A549 treated with CpdA at 1 μM for 4 hours (cell line): ENCODE measurements around the gene WDR13. TPM values are rescaled to one million over a fixed set of nuclear protein-coding genes. Genes with fewer than 3 reads are reported as not detected.

Experiments
- total RNA-seq: library from RNA; stranded (reverse); fragments of 200-300 nt; extraction: Qiagen RNA extraction; gene quantifications from 5 replicates; pipeline ENCODE4 v1.2.3, GENCODE V29; 2022; ENCODE audit warnings: low read depth

The WDR13 gene
- 48.4 to 73.1 TPM (median 64.9 TPM) in 5 replicates for total RNA-seq

DNA sequence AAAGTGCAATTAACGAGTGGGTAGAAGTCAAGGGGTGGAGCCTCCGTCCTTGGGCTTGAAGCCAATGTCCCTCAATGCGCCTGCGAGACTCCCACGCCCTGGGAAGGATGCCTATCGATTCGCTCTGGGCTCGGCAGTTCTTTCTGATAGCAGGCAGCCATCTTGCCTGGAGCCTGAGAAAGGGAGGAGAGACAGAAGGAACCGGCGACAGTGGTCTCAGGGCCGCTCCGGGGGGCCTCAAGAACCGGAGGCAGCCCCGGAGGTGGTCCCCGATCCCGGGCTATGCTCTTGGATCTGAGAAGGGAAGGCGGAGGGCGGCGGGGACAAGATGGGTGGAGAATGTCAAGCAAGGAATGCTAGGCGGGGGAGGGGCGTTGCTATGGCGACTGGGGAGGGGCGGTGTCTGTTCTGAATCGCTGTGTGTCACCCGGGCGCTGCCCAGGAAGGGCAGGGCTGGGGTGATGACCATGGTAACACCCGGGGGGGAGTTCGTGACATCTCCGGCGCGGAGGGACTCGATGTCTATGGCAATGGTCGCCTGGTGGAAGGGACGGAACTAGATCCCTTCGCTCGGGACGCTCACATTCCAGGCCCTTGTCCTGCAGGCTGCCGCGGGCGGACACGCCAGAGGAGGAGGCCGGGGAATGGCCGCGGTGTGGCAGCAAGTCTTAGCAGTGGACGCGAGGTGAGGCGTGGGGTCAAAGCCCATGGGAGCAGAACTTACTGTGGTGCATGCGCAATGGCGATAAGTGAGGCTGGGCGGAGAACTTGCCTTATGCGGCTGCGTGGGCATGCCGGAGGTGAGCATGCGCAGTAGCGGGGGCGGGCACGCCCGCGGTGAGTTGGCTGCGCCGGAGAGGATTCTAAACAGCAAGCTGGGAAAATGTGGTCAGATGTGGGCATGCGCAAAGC, at the start of gene WDR13:
Gene WDR13, plus strand, starts transcription at position 140 of the 912 bp plus-strand sequence. Its CDS starts 505 bp downstream, at position 645.

DNA sequence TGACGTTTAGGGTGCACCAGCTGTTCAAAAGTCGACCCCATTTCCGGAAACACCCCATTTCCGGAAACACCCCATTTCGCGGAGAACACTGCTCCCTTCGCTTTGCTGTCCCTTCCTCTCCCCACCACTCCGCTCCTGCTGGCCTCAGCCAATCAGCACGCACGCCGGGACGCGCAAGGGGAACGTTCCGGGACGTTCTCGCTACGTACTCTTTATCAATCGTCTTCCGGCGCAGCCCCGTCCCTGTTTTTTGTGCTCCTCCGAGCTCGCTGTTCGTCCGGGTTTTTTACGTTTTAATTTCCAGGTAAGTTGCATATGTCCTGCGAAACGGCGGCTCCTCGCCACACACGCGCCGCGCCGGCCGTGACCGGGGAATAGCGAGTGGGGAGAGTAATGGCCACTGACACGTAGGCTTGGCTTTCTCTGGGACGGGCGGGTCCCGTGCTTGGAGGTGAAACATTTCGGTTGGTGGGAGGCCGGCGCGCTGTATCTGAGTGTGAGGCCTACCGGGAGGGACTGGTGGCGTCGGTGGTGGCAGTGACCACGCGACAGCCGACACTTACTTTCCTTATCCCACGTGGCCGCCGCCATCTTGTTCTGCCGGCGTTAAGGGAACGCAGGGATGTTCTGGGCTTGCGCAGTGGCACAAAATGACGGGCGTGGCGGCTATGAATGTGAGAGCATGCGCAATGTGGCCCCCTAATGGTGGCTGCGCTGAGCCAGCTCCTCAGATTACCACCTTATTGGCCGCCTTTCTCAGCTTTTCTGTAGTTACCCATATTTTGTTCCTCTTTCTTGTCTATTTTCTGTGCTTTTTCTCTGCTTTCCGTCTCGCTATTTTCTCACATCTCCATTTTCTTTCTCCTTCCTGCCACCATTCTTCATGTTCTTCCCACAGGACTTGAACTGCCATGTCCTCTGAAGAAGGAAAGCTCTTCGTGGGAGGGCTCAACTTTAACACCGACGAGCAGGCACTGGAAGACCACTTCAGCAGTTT, 22.7 kb upstream of the WDR13 start, which contains the start of gene RBM3:
Gene RBM3, plus strand, starts transcription at position 215 of the 997 bp plus-strand sequence. Its CDS starts 697 bp downstream, at position 912.

Other genes starting within 250 kb of the WDR13 start
- not detected in 5 replicates for gene SSX3, start 240.8 kb upstream of the WDR13 start, total RNA-seq
- gene SSX4, start 214.0 kb upstream of the WDR13 start, total RNA-seq, result not detected in 5 replicates
- gene SSX4B, start 185.5 kb upstream of the WDR13 start, total RNA-seq, result not detected in 5 replicates
- gene SLC38A5, start 127.2 kb upstream of the WDR13 start, total RNA-seq, result 0.07 to 0.46 TPM (median 0.09 TPM) in 3 of 5 replicates, not detected in the others
- 68.5 to 74.7 TPM (median 70.1 TPM) in 5 replicates for gene FTSJ1, start 121.3 kb upstream of the WDR13 start, total RNA-seq
- 15.2 to 18.0 TPM (median 17.6 TPM) in 5 replicates for gene PORCN, start 88.5 kb upstream of the WDR13 start, total RNA-seq
- 109 to 152 TPM (median 137 TPM) in 5 replicates for gene EBP, start 75.7 kb upstream of the WDR13 start, total RNA-seq
- 8.1 to 12.5 TPM (median 11.7 TPM) in 5 replicates for gene TBC1D25, start 57.8 kb upstream of the WDR13 start, total RNA-seq
- 303 to 494 TPM (median 317 TPM) in 5 replicates for gene RBM3, start 23.0 kb upstream of the WDR13 start, total RNA-seq
- gene WAS, start 86.3 kb downstream of the WDR13 start, total RNA-seq, result 0.12 to 0.33 TPM (median 0.28 TPM) in 4 of 5 replicates, not detected in the other
- gene SUV39H1, start 99.2 kb downstream of the WDR13 start, total RNA-seq, result 21.5 to 23.4 TPM (median 21.8 TPM) in 5 replicates
- not detected in 5 replicates for gene GLOD5, start 164.3 kb downstream of the WDR13 start, total RNA-seq
- gene GATA1, start 189.1 kb downstream of the WDR13 start, total RNA-seq, result not detected in 5 replicates
- 22.9 to 33.4 TPM (median 29.2 TPM) in 5 replicates for gene HDAC6, start 204.6 kb downstream of the WDR13 start, total RNA-seq
- 0.10 TPM in 1 of 5 replicates, not detected in the others for gene ERAS, start 229.0 kb downstream of the WDR13 start, total RNA-seq
- 18.4 to 50.4 TPM (median 44.8 TPM) in 5 replicates for gene PCSK1N, start 238.1 kb downstream of the WDR13 start, total RNA-seq